Stimulated activated CD4-positive, alpha-beta T cell treated with anti-CD3 and anti-CD28 coated beads, Interleukin-4, amount 100 ng/mL, for 48 hours (primary cell): ENCODE results near the gene PURB.
"Not testable (repeated sequence)": the region's sequence is repeated elsewhere in the genome, so short reads cannot be mapped to it uniquely, and the experiment has no call there.

Source experiments
- DNase-seq, 2 donors: peaks; one replicate each; pipeline ENCODE4 v3.0.0-alpha.2; 2020; ENCODE audit warnings: low read depth in 2 of 2

The PURB gene

GRCh38 chr7:44885394-44886317, at the start of gene PURB:
PURB (minus strand) TSS chr7:44885530; CDS start chr7:44885348, 182 bp downstream.
- DNase-seq: peak; percentile 94 to 97

- no peak for DNase-seq
These were observed 49.7 kb upstream of the PURB start for GRCh38 chr7:44935016-44935415.

GRCh38 chr7:44934510-44934909, 49.2 kb upstream of the PURB start:
- DNase-seq: not testable (repeated sequence)

- no peak for DNase-seq
These were observed 45.6 kb upstream of the PURB start for GRCh38 chr7:44930921-44931320.

DNA sequence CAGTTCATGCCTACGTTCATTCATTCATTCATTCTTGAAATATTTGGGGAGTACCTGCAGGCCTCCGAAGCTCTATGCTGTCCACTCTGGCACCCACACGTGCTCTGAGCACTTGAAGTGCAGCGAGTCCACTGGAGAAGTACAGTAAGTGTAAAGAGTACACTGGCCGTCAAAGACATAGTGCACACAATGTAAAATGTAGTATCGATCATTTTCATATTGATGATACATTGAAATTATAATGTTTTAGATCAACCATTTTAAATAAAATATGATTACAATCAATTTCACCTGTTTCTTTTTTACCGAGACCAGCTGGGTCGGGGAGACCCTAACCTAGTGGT, 37.0 kb upstream of the PURB start:
- no peak for DNase-seq

DNA sequence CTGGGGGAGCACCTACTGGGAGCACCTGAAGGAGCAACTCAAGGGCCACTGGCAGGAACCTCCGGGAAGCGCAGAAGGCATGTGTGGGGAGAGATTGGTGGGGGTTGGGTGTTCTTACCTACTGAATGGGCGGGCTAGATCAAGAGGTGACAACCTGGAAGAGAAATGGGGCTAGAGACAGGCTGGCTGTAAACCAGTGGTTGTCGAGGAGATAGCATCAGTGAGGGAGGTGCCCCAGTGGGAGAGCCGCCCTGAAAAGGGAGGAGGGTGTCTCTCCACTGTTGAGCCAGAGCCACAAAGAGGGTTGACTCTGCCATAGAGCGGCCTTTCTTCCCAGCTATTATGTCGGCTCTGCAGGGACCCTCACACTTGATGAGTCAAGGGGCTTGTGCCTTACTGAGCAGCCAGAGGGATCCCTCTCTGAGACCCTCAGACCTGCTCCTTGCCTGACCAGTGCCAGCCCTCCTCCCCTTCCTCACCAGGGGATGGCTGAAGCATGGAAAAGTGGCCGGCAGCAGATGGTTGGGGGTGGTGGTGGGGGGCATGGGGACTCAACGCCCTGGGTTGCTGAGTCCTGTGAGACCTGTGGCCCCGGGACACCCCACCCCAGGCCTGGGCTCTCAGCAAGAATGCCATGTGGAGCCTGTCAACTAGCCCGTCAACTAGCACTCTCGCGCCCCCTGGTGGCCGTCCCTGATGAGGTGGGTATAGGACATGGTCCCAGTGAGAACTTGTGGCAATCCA, 36.4 kb upstream of the PURB start:
- DNase-seq: peak; percentile 96 to 100

GRCh38 chr7:44920119-44920518, 34.8 kb upstream of the PURB start:
- no peak for DNase-seq

GRCh38 chr7:44918029-44918428, 32.7 kb upstream of the PURB start:
- DNase-seq: no peak

DNA sequence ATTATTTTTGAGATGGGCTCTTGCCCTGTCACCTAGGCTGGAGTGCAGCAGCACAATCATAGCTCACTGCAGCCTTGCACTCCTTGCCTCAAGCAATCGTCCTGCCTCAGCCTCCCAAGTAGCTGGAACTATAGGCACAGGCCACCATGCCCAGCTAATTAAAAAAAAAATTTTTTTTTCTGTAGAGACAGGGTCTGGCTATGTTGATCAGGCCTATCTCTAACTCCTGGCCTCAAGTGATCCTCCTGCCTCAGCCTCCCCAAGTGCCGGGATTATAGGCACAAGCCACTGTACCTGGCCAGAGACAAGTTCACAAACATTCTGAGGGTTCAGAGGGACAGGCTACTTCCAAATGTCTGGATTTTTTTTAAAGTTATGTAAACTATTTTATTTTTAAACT, 32.1 kb upstream of the PURB start:
- no peak for DNase-seq

DNA sequence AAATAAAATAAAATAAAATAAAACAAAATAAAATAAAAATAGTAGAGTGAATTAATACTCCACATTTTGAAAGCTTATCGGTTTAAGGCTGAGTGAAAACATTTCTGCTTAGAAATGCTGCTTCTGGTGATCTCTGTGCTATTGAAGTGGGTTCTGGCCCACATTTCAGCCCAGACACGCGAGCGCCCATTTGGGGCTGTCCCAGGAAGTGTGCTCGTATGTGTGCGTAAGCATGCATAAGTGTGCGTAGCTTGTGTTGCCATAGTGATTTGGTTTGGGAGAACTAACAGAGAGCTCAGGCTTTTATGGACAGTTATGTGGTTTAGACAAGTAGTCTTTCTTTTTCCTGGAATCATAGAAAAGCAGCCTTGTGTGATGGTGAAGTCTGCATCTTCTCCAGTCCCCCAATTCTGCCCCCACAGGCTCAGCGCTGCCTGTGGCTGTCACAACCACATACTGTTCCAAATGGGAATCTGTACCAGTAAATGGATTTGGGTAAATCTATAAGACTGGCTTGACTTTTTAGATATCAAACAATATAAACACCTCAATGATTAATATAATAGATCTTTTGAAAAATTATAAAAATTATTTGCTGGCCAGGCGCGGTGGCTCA, 29.8 kb upstream of the PURB start:
- peak; percentile 30 to 70 for DNase-seq

GRCh38 chr7:44912775-44913347, 27.5 kb upstream of the PURB start:
- no peak for DNase-seq

- no peak for DNase-seq
These were observed 26.6 kb upstream of the PURB start for GRCh38 chr7:44911911-44912310.

GRCh38 chr7:44909596-44910389, 24.5 kb upstream of the PURB start:
- DNase-seq: no peak

- no peak for DNase-seq
These were observed 21.6 kb upstream of the PURB start for GRCh38 chr7:44906965-44907364.

- DNase-seq: no peak
These were observed 19.8 kb upstream of the PURB start for GRCh38 chr7:44905002-44905635.

DNA sequence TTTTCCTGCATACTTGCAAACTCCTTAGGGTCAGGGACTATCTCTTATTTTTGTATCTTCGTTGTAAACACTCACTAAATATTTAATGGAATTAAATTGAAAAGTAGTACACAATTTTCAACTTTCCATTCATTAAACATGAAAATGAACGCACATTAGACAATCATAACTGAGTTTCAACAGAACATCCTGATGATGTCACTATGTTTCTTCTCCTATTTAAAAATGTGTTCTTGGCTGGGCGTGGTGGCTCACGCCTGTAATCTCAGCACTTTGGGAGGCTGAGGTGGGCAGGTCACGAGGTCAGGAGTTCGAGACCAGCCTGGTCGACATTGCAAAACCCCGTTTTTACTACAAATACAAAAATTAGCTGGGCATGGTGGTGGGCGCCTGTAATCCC, 14.1 kb upstream of the PURB start:
- no peak for DNase-seq

DNA sequence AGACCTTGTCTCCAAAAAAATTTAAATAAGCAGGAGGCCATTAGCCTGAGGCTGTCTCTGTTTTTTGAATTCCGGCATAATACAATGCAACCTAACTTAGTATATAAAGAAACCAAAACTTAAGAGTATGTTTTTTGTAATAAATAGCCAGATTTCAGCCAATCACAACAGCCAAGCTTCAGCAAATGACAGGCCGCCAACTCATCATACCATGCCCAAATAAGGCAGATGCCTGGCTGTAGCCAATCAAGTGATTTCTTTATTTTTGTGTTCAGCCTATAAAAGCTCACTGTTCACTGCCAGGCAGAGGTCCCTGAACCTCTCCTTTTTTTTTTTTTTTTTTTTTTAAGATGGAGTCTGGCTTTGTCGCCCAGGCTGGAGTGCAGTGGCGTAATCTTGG, 12.7 kb upstream of the PURB start:
- no peak for DNase-seq

- no peak for DNase-seq
These were observed 12.0 kb upstream of the PURB start for GRCh38 chr7:44897309-44897708.

DNA sequence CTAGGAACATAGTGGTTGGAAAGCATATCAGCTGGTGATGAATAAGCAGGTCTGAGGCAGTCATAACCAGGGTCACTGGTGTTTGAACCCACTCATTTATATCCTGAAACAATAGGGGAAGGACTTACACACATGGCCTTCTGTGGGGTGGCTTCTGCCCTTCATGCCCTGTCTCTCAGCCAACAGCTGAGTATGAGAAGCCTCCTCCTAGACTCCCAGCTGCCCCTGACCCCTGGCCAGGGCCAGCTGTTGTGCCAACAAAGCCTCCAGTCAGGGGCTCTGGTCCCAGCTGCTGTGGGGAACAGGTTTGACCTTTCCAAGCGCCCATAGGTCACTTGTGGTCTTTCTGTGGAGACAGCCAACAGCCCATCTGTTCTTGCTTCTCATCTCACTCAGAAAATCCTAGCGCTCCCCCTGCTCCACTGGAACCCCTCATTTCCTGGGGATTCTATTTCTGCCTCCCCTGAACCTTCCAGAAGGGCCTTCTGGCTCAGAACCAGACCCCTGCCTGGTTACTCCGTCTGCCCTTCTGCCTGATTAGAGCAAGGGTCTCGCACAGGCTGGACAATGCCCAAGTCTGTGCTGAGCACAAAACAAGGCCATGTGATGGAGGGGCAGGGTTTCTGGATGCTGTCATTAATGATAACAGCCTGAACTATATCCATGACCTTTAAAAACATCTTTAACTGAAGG, 9.7 kb upstream of the PURB start:
- no peak for DNase-seq

DNA sequence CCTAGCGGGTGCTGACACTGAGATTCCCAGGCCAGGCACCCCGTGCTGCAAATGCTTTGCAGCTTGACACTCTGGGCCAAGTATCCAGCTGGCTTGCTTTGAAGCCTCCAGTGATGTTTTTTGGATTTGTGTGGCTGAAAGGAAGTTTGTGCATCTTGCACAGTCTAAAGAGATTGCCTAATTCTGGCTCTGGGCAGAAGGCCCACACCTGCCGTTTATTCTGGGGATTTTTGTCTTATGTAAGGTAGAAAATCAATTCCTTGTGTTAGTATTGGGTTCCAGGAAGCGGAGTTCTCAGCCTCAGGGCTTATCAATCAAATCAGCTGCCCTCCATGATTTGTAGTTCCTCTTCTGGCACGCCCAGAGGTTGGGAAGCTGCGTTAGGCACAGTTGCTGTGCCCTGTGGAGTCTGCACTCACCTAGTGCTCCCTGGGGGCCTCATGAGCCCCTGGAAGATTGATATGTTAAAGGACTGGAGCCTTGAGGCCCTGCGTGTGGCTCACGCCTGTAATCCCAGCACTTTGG, 8.4 kb upstream of the PURB start:
- DNase-seq: no peak
